SK-N-SH treated with all-trans-retinoic acid at 6 μM for 48 hours (cell line): ENCODE measurements around the gene RIMS4.

Experiments used
- ATAC-seq: fragments of 200-7000 bp; cut with Tn5 transposase; 3 replicates; pipeline ENCODE4 v1.9.1; 2020; ENCODE audit warnings: mild to moderate bottlenecking, moderate library complexity
- ARNTL ChIP-seq: fragments of 450-650 bp; formaldehyde crosslinking; IDR thresholded peaks from 2 replicates; pipeline ENCODE4 v1.5.0; 2020; ENCODE audit warnings: low read depth, mild to moderate bottlenecking, moderate library complexity, borderline replicate concordance
- BACH2 ChIP-seq: fragments of 250-450 bp; sonication (Bioruptor Pico); IDR thresholded peaks from 2 replicates; pipeline ENCODE4 v1.9.0; 2021; ENCODE audit warnings: mild to moderate bottlenecking, borderline replicate concordance
- CSDC2 ChIP-seq: fragments of 250-450 bp; sonication (Bioruptor Pico); IDR thresholded peaks from 2 replicates; pipeline ENCODE4 v1.5.0; 2020; ENCODE audit warnings: mild to moderate bottlenecking, moderate library complexity
- ESRRG ChIP-seq: fragments of 250-450 bp; sonication (Bioruptor Pico); IDR thresholded peaks from 2 replicates; pipeline ENCODE4 v1.6.1; 2021; ENCODE audit warnings: mild to moderate bottlenecking
- GLIS3 ChIP-seq: fragments of 250-450 bp; sonication (Bioruptor Pico); IDR thresholded peaks from 2 replicates; pipeline ENCODE4 v1.5.0; 2020; ENCODE audit warnings: mild to moderate bottlenecking, moderate library complexity
- ISL1 ChIP-seq: fragments of 250-450 bp; sonication (Bioruptor Pico); IDR thresholded peaks from 2 replicates; pipeline ENCODE4 v2.1.2; 2022; ENCODE audit warnings: mild to moderate bottlenecking, moderate library complexity
- OSR1 ChIP-seq: fragments of 250-450 bp; sonication (Bioruptor Pico); IDR thresholded peaks from 2 replicates; pipeline ENCODE4 v1.8.0; 2022; ENCODE audit warnings: moderate library complexity, mild to moderate bottlenecking, inconsistent platforms
- PPARA ChIP-seq: fragments of 250-450 bp; sonication (Bioruptor Pico); IDR thresholded peaks from 2 replicates; pipeline ENCODE4 v1.5.0; 2020; ENCODE audit warnings: mild to moderate bottlenecking, borderline replicate concordance
- RARB ChIP-seq: fragments of 250-450 bp; sonication (Bioruptor Pico); IDR thresholded peaks from 2 replicates; pipeline ENCODE4 v1.8.0; 2021; ENCODE audit warnings: mild to moderate bottlenecking, moderate library complexity
- SNAI2 ChIP-seq: fragments of 250-450 bp; sonication (Bioruptor Pico); IDR thresholded peaks from 2 replicates; pipeline ENCODE4 v1.5.0; 2020; ENCODE audit warnings: mild to moderate bottlenecking, moderate library complexity
- TCF4 ChIP-seq: fragments of 250-450 bp; sonication (Bioruptor Pico); IDR thresholded peaks from 2 replicates; pipeline ENCODE4 v1.8.0; 2021; ENCODE audit warnings: mild to moderate bottlenecking, moderate library complexity, borderline replicate concordance
- TOX ChIP-seq: fragments of 250-450 bp; sonication (Bioruptor Pico); IDR thresholded peaks from 2 replicates; pipeline ENCODE4 v1.8.0; 2021; ENCODE audit warnings: mild to moderate bottlenecking, moderate library complexity, borderline replicate concordance
- TSHZ2 ChIP-seq: fragments of 250-450 bp; sonication (Bioruptor Pico); IDR thresholded peaks from 2 replicates; pipeline ENCODE4 v1.5.0; 2020; ENCODE audit warnings: mild to moderate bottlenecking, moderate library complexity
- ZC3H10 ChIP-seq: fragments of 250-450 bp; sonication (Bioruptor Pico); IDR thresholded peaks from 2 replicates; pipeline ENCODE4 v1.5.1; 2021; ENCODE audit warnings: mild to moderate bottlenecking, moderate library complexity
- ZFP30 ChIP-seq: fragments of 450-650 bp; formaldehyde crosslinking; IDR thresholded peaks from 2 replicates; pipeline ENCODE4 v1.5.0; 2022; ENCODE audit warnings: mild to moderate bottlenecking, moderate library complexity
- ZNF565 ChIP-seq: fragments of 450-650 bp; formaldehyde crosslinking; conservative IDR thresholded peaks from 2 replicates; pipeline ENCODE4 v1.5.0; 2020; ENCODE audit warnings: low read depth, mild to moderate bottlenecking, moderate library complexity
- ZNF8 ChIP-seq: fragments of 450-650 bp; formaldehyde crosslinking; IDR thresholded peaks from 2 replicates; pipeline ENCODE4 v1.5.0; 2020; ENCODE audit warnings: mild to moderate bottlenecking, moderate library complexity
- TF ChIP-seq, protein P1 (sequence below): fragments of 250-450 bp; sonication (Bioruptor Pico); IDR thresholded peaks from 2 replicates; pipeline ENCODE4 v1.5.1; 2021; ENCODE audit warnings: mild to moderate bottlenecking, moderate library complexity
- TF ChIP-seq, protein P2 (sequence below): fragments of 250-450 bp; sonication (Bioruptor Pico); IDR thresholded peaks from 2 replicates; pipeline ENCODE4 v1.5.1; 2020; ENCODE audit warnings: low read depth, mild to moderate bottlenecking, moderate library complexity

RIMS4 gene

GRCh38 chr20:44723391-44723790, 87.0 kb downstream of the RIMS4 start:
- no peak for ATAC-seq
- TF ChIP-seq GLIS3 (CRISPR knock-in tag) (no peak), TSHZ2 (CRISPR knock-in tag) (no peak), PPARA (CRISPR knock-in tag) (no peak), BACH2 (CRISPR knock-in tag) (no peak)

GRCh38 chr20:44722990-44723389, 87.4 kb downstream of the RIMS4 start:
- TF ChIP-seq RARB (CRISPR knock-in tag): no peak
- no peak for TF ChIP-seq ZNF8 (CRISPR knock-in tag)
- TF ChIP-seq, all 23 proteins: peak for 0
- no peak for ATAC-seq

- TF ChIP-seq PPARA (CRISPR knock-in tag) (no peak), ARNTL (no peak), GLIS3 (CRISPR knock-in tag) (no peak), ISL1 (CRISPR knock-in tag) (no peak), ESRRG (no peak)
- TF ChIP-seq, protein P1, sequence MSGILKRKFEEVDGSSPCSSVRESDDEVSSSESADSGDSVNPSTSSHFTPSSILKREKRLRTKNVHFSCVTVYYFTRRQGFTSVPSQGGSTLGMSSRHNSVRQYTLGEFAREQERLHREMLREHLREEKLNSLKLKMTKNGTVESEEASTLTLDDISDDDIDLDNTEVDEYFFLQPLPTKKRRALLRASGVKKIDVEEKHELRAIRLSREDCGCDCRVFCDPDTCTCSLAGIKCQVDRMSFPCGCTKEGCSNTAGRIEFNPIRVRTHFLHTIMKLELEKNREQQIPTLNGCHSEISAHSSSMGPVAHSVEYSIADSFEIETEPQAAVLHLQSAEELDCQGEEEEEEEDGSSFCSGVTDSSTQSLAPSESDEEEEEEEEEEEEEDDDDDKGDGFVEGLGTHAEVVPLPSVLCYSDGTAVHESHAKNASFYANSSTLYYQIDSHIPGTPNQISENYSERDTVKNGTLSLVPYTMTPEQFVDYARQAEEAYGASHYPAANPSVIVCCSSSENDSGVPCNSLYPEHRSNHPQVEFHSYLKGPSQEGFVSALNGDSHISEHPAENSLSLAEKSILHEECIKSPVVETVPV: no peak
- TF ChIP-seq, all 23 proteins: peak for 0
- ATAC-seq: no peak
These were observed 88.6 kb downstream of the RIMS4 start for GRCh38 chr20:44721785-44722054.

DNA sequence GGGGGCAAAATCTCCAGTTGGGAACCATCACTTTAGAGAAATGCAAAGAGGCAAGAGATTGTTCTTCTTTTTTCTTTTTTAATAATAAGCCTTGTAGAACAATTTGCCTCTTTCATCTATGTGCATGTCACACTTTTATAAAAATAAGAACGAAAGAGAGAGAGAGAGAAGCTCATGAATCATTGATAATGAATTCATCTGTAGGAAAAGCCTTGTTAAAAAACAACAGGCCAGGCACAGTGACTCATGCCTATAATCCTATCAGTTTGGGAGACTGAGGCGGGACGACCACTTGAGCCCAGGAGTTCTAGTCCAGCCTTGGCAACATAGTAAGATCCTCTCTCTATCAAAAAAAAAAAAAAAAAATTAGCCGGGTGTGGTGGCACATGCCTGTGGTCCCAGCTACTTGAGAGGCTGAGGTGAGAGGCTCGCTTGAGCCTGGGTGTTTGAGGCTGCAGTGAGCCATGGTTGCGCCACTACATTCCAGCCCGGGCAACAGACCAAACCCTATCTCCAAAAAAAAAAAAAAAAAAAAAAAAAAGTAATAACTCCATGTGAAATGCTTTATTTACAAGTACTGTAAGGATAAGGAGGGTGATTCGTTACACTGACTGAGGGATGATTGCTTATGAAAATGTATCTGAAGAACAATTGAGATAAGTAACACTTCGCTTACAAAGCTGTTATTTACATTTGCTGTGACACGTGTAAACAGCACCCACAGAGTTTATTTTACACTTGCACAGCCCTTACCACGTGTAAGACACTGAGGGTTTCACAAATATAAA, 89.2 kb downstream of the RIMS4 start:
- TF ChIP-seq ZC3H10 (CRISPR knock-in tag): peak; percentile 68; the same call in 1 of the 2 replicates
- no peak for TF ChIP-seq TCF4 (CRISPR knock-in tag)
- no peak for TF ChIP-seq GLIS3 (CRISPR knock-in tag)
- TF ChIP-seq CSDC2: no peak
- TF ChIP-seq, protein P2, sequence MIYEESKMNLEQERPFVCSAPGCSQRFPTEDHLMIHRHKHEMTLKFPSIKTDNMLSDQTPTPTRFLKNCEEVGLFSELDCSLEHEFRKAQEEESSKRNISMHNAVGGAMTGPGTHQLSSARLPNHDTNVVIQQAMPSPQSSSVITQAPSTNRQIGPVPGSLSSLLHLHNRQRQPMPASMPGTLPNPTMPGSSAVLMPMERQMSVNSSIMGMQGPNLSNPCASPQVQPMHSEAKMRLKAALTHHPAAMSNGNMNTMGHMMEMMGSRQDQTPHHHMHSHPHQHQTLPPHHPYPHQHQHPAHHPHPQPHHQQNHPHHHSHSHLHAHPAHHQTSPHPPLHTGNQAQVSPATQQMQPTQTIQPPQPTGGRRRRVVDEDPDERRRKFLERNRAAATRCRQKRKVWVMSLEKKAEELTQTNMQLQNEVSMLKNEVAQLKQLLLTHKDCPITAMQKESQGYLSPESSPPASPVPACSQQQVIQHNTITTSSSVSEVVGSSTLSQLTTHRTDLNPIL (CRISPR knock-in tag): no peak
- TF ChIP-seq ZFP30 (CRISPR knock-in tag): no peak
- no peak for TF ChIP-seq TOX (CRISPR knock-in tag)
- TF ChIP-seq ZNF565 (CRISPR knock-in tag): no peak
- no peak for TF ChIP-seq BACH2 (CRISPR knock-in tag)
- peak; percentile 32 for TF ChIP-seq ISL1 (CRISPR knock-in tag)
- no peak for TF ChIP-seq PPARA (CRISPR knock-in tag)
- ATAC-seq: peak; percentile 63

DNA sequence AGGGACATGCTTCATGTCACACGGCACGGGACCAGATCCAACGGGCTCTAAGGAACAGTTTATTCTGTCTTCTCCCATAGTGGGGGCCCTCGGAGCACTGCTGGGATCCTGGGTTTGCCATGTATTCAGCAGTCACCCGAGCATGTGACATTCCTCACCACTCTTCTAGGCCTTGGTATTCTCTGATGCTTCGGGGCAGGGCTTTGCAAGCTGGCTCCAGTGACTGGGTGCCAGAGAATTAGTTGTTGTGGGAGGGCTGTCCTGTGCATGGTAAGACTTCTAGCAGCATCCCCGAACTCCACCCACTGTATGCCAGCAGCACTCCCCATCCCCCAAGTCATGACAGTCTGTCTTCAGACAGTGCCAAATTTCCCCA, 89.7 kb downstream of the RIMS4 start:
- TF ChIP-seq CSDC2 (no peak), RARB (CRISPR knock-in tag) (no peak), PPARA (CRISPR knock-in tag) (no peak), TOX (CRISPR knock-in tag) (no peak), OSR1 (no peak), ZFP30 (CRISPR knock-in tag) (no peak), ARNTL (no peak), TCF4 (CRISPR knock-in tag) (no peak)
- ATAC-seq: peak; percentile 94

DNA sequence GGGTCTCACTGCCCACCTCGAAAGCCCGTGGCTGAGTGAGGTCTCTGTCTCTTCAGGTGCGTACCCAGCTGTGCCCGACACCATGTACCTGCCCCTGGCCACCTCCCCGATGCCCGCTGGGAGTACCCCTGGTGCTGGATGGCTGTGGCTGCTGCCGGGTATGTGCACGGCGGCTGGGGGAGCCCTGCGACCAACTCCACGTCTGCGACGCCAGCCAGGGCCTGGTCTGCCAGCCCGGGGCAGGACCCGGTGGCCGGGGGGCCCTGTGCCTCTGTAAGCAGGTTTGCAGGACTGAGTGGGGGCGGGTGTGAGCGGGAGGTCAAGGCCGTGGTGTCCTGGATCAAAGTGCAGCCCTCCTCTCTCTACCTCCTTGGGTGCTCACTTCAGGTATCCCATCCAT, 90.5 kb downstream of the RIMS4 start:
- TF ChIP-seq ESRRG (no peak), ISL1 (CRISPR knock-in tag) (no peak), GLIS3 (CRISPR knock-in tag) (no peak), TOX (CRISPR knock-in tag) (no peak), PPARA (CRISPR knock-in tag) (no peak), ZNF565 (CRISPR knock-in tag) (no peak), TCF4 (CRISPR knock-in tag) (no peak), BACH2 (CRISPR knock-in tag) (no peak), SNAI2 (no peak)
- TF ChIP-seq, all 23 proteins: peak for 0
- ATAC-seq: no peak
